Natural killer cell treated with Interleukin-12 subunit alpha and Interleukin-12 subunit beta and Interleukin-15 and Interleukin-18, amount 100 ng/mL, for 72 hours (primary cell): ENCODE results near the gene DDC. TPM values are rescaled to one million over a fixed set of nuclear protein-coding genes. Genes with fewer than 3 reads are reported as not detected.

Source experiments
- ATAC-seq, 2 donors: fragments of 150-1000 bp; cut with Tn5 transposase in 1 of 2; sonication (Bioruptor Pico), chemical (Tn5 transposase) in 1 of 2; 2 replicates each; pipeline ENCODE4 v1.10.0; 2021
- DNase-seq: peaks from one replicate; pipeline ENCODE4 v3.0.0; 2022; ENCODE audit warnings: low spot score
- H3K27ac Mint-ChIP-seq, 2 donors: 1 replicate in 1 of 2; 2 replicates in 1 of 2; pipeline ENCODE4 v1.8.0; 2022; ENCODE audit warnings: mixed read lengths in 2 of 2, mild to moderate bottlenecking in 1 of 2, moderate library complexity in 1 of 2
- H3K27me3 Mint-ChIP-seq, 2 donors: 1 replicate in 1 of 2; 2 replicates in 1 of 2; pipeline ENCODE4 v1.8.0; 2022; ENCODE audit warnings: mixed read lengths in 2 of 2
- H3K36me3 Mint-ChIP-seq: one replicate; pipeline ENCODE4 v1.8.0; 2022; ENCODE audit warnings: mixed read lengths
- H3K4me1 Mint-ChIP-seq, 2 donors: 1 replicate in 1 of 2; 2 replicates in 1 of 2; pipeline ENCODE4 v1.8.0; 2022; ENCODE audit warnings: low read depth in 2 of 2, mixed read lengths in 2 of 2, mild to moderate bottlenecking in 1 of 2
- H3K4me3 Mint-ChIP-seq: one replicate; pipeline ENCODE4 v1.8.0; 2022; ENCODE audit warnings: mixed read lengths
- H3K9me3 Mint-ChIP-seq: 2 replicates; pipeline ENCODE4 v1.8.0; 2022; ENCODE audit warnings: mixed read lengths
- total RNA-seq, 2 donors: library from RNA; stranded (reverse); gene quantifications; one replicate each; pipeline ENCODE4 v1.2.3, GENCODE V29; 2022

Gene DDC
- total RNA-seq, 2 donors from 2014 or later: not detected

GRCh38 chr7:50509459-50509858, 55.7 kb downstream of the DDC start:
- Mint-ChIP-seq H3K36me3 (no peaks in the 10 kb centered on the region), H3K9me3 (no peaks in the 10 kb centered on the region), H3K27me3 (peaks cover 8 to 30% of the 10 kb centered on the region in 2 donors), H3K4me1 (no peaks in the 10 kb centered on the region), H3K27ac (no peak overlapping the region), H3K4me3 (no peak overlapping the region)
- ATAC-seq: no peak
- DNase-seq: no peak

GRCh38 chr7:50508471-50508943, 56.7 kb downstream of the DDC start:
- H3K36me3 Mint-ChIP-seq: no peaks in the 10 kb centered on the region
- peaks cover 5 to 24% of the 10 kb centered on the region in 2 donors for H3K27me3 Mint-ChIP-seq
- H3K9me3 Mint-ChIP-seq: no peaks in the 10 kb centered on the region
- no peaks in the 10 kb centered on the region for H3K4me1 Mint-ChIP-seq
- DNase-seq: no peak
- ATAC-seq: no peak
- H3K4me3 Mint-ChIP-seq: no peak overlapping the region
- no peak overlapping the region for H3K27ac Mint-ChIP-seq

DNA sequence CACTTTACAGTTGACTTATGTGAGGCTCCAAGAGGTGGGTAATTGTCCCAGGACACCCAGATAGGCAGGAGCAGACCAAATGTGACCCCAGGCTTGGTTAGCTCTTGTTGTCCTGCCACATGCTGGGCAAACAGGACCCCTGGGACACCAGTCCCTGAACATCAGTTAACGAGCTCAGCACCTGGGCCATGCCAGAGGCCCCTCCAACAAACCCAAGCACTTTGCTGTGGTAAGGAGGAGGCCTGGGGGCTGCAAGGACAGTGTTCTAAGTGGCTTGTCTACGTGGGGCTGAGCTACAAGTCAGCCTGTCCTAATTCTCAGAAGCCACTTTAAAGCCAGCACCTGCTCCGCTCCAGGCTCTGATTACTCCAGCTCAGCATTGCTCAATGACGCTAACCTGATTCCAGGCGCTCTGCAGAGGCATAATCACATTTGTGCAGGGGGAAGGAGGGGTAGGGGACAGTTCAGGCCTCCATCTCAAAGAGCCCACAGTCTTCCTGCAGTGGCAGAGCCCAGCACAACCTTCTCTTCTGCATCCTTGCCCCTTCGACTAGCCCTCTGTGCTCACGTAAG, 57.2 kb downstream of the DDC start:
- no peak overlapping the region for H3K4me3 Mint-ChIP-seq
- H3K27me3 Mint-ChIP-seq: peaks cover 3 to 20% of the 10 kb centered on the region in 2 donors
- H3K9me3 Mint-ChIP-seq: no peaks in the 10 kb centered on the region
- no peaks in the 10 kb centered on the region for H3K4me1 Mint-ChIP-seq
- ATAC-seq (peak; percentile 17 to 28), DNase-seq (no peak)
- no peak overlapping the region for H3K27ac Mint-ChIP-seq
- H3K36me3 Mint-ChIP-seq: no peaks in the 10 kb centered on the region

GRCh38 chr7:50505553-50506210, 59.5 kb downstream of the DDC start:
- Mint-ChIP-seq H3K4me3 (no peak overlapping the region), H3K27ac (no peak overlapping the region), H3K4me1 (no peaks in the 10 kb centered on the region), H3K36me3 (no peaks in the 10 kb centered on the region), H3K9me3 (no peaks in the 10 kb centered on the region), H3K27me3 (peaks cover 2 to 14% of the 10 kb centered on the region in 2 donors)
- ATAC-seq (no peak), DNase-seq (no peak)

GRCh38 chr7:50504646-50505546, 60.3 kb downstream of the DDC start:
- Mint-ChIP-seq H3K36me3 (no peaks in the 10 kb centered on the region), H3K27me3 (peaks cover 2 to 14% of the 10 kb centered on the region in 2 donors), H3K4me1 (no peaks in the 10 kb centered on the region), H3K9me3 (no peaks in the 10 kb centered on the region), H3K27ac (no peak overlapping the region), H3K4me3 (no peak overlapping the region)
- DNase-seq: no peak
- no peak for ATAC-seq

- Mint-ChIP-seq H3K27me3 (peaks cover 10 to 12% of the 10 kb centered on the region in 2 donors), H3K4me1 (no peaks in the 10 kb centered on the region), H3K9me3 (no peaks in the 10 kb centered on the region), H3K27ac (no peak overlapping the region), H3K36me3 (no peaks in the 10 kb centered on the region), H3K4me3 (no peak overlapping the region)
- DNase-seq (no peak), ATAC-seq (peak in 1 of 2 donors; percentile 36)
Measured at GRCh38 chr7:50502947-50503346, 62.3 kb downstream of the DDC start.

- DNase-seq (no peak), ATAC-seq (no peak)
- Mint-ChIP-seq H3K27me3 (peaks cover 17 to 18% of the 10 kb centered on the region in 2 donors), H3K4me3 (no peak overlapping the region), H3K4me1 (no peaks in the 10 kb centered on the region), H3K27ac (no peak overlapping the region), H3K9me3 (no peaks in the 10 kb centered on the region), H3K36me3 (no peaks in the 10 kb centered on the region)
Measured at GRCh38 chr7:50502001-50502684, 63.1 kb downstream of the DDC start.

- H3K27me3 Mint-ChIP-seq: peaks cover 18 to 28% of the 10 kb centered on the region in 2 donors
- no peaks in the 10 kb centered on the region for H3K36me3 Mint-ChIP-seq
- H3K4me3 Mint-ChIP-seq: no peak overlapping the region
- no peaks in the 10 kb centered on the region for H3K4me1 Mint-ChIP-seq
- no peak for DNase-seq
- H3K9me3 Mint-ChIP-seq: no peaks in the 10 kb centered on the region
- no peak for ATAC-seq
- no peak overlapping the region for H3K27ac Mint-ChIP-seq
Measured at GRCh38 chr7:50499092-50499491, 66.1 kb downstream of the DDC start.

GRCh38 chr7:50497968-50498367, 67.2 kb downstream of the DDC start:
- no peak for DNase-seq
- H3K9me3 Mint-ChIP-seq: no peaks in the 10 kb centered on the region
- H3K27me3 Mint-ChIP-seq: peaks cover 20 to 38% of the 10 kb centered on the region in 2 donors
- no peak overlapping the region for H3K4me3 Mint-ChIP-seq
- H3K27ac Mint-ChIP-seq: no peak overlapping the region
- H3K4me1 Mint-ChIP-seq: no peaks in the 10 kb centered on the region
- H3K36me3 Mint-ChIP-seq: no peaks in the 10 kb centered on the region
- ATAC-seq: no peak

GRCh38 chr7:50497068-50497642, 68.0 kb downstream of the DDC start:
- H3K4me3 Mint-ChIP-seq: no peak overlapping the region
- DNase-seq (no peak), ATAC-seq (peak in 1 of 2 donors; percentile 21)
- peaks cover 24 to 38% of the 10 kb centered on the region in 2 donors for H3K27me3 Mint-ChIP-seq
- H3K27ac Mint-ChIP-seq: no peak overlapping the region
- H3K36me3 Mint-ChIP-seq: no peaks in the 10 kb centered on the region
- H3K4me1 Mint-ChIP-seq: no peaks in the 10 kb centered on the region
- no peaks in the 10 kb centered on the region for H3K9me3 Mint-ChIP-seq

GRCh38 chr7:50496569-50496968, 68.6 kb downstream of the DDC start:
- no peak overlapping the region for H3K27ac Mint-ChIP-seq
- no peaks in the 10 kb centered on the region for H3K4me1 Mint-ChIP-seq
- no peak overlapping the region for H3K4me3 Mint-ChIP-seq
- no peaks in the 10 kb centered on the region for H3K9me3 Mint-ChIP-seq
- DNase-seq (no peak), ATAC-seq (no peak)
- H3K27me3 Mint-ChIP-seq: peaks cover 24 to 43% of the 10 kb centered on the region in 2 donors
- H3K36me3 Mint-ChIP-seq: no peaks in the 10 kb centered on the region

- ATAC-seq: no peak
- no peak overlapping the region for H3K27ac Mint-ChIP-seq
Measured at GRCh38 chr7:50495746-50496145, 69.5 kb downstream of the DDC start.

More at GRCh38 chr7:50495746-50496145, 69.5 kb downstream of the DDC start:
- DNase-seq: no peak
- Mint-ChIP-seq H3K36me3 (no peaks in the 10 kb centered on the region), H3K27me3 (peaks cover 27 to 51% of the 10 kb centered on the region in 2 donors), H3K9me3 (no peaks in the 10 kb centered on the region), H3K4me1 (no peaks in the 10 kb centered on the region), H3K4me3 (no peak overlapping the region)
